ENCODE data around the gene HNRNPF. TPM values are rescaled to one million over a fixed set of nuclear protein-coding genes. Genes with fewer than 3 reads are reported as not detected.
A peak's percentile ranks its signal among the peaks of the same experiment; 100 is the strongest.

HNRNPF gene
- total RNA-seq, 1 donor from 2014 or later: 173 TPM

GRCh38 chr10:43417950-43418768 is 9.2 kb upstream of the HNRNPF start:
- intact Hi-C loops (cut with DNase I): no loop called here
- TF ChIP-seq, protein P1, sequence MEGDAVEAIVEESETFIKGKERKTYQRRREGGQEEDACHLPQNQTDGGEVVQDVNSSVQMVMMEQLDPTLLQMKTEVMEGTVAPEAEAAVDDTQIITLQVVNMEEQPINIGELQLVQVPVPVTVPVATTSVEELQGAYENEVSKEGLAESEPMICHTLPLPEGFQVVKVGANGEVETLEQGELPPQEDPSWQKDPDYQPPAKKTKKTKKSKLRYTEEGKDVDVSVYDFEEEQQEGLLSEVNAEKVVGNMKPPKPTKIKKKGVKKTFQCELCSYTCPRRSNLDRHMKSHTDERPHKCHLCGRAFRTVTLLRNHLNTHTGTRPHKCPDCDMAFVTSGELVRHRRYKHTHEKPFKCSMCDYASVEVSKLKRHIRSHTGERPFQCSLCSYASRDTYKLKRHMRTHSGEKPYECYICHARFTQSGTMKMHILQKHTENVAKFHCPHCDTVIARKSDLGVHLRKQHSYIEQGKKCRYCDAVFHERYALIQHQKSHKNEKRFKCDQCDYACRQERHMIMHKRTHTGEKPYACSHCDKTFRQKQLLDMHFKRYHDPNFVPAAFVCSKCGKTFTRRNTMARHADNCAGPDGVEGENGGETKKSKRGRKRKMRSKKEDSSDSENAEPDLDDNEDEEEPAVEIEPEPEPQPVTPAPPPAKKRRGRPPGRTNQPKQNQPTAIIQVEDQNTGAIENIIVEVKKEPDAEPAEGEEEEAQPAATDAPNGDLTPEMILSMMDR (IDR thresholded peaks at IDR 0.05): no peak
- DNase-seq (no peak), ATAC-seq (peak in 1 of 2 donors; percentile 5)
- Histone ChIP-seq H3K27me3 (ENCODE audit: low read depth) (no peaks in the 10 kb centered on the region), H3K36me3 (no peaks in the 10 kb centered on the region), H3K4me1 (peaks cover 17% of the 10 kb centered on the region), H3K4me3 (no peak overlapping the region), H3K27ac (peak overlapping the region; percentile 53), H3K9me3 (no peaks in the 10 kb centered on the region)

DNA sequence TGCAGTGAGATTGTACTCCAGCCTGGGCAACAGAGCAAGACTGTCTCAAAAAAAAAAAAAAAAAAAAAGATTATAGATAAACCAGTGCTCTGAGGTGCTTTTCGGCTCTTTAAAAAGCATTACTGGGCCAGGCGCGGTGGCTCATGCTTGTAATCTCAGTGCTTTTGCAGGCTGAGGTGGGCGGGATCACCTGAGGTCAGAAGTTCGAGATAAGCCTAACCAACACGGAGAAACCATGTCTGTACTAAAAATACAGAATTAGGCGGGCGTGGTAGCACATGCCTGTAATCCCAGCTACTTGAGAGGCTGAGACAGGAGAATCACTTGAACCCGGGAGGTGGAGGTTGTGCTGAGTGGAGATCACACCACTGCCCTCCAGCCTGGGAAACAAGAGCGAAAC is 6.6 kb upstream of the HNRNPF start:
- intact Hi-C loops (cut with DNase I): no loop called here
- Histone ChIP-seq H3K27me3 (ENCODE audit: low read depth) (no peaks in the 10 kb centered on the region), H3K4me3 (no peak overlapping the region), H3K27ac (no peak overlapping the region), H3K36me3 (no peaks in the 10 kb centered on the region), H3K4me1 (peaks cover 9% of the 10 kb centered on the region), H3K9me3 (no peaks in the 10 kb centered on the region)
- TF ChIP-seq, protein P1 (IDR thresholded peaks at IDR 0.05): no peak
- ATAC-seq (no peak), DNase-seq (no peak)

GRCh38 chr10:43411536-43411935 is 2.5 kb upstream of the HNRNPF start:
- intact Hi-C loops (cut with DNase I): no loop called here
- no peak for ATAC-seq

GRCh38 chr10:43410345-43410744 is 1.4 kb upstream of the HNRNPF start:
- DNase-seq (no peak), ATAC-seq (no peak)
- Histone ChIP-seq H3K36me3 (no peaks in the 10 kb centered on the region), H3K27ac (peak overlapping the region; percentile 98), H3K27me3 (ENCODE audit: low read depth) (no peaks in the 10 kb centered on the region), H3K4me1 (peaks cover 23% of the 10 kb centered on the region), H3K9me3 (no peaks in the 10 kb centered on the region), H3K4me3 (peak overlapping the region; percentile 79)
- TF ChIP-seq, protein P1 (IDR thresholded peaks at IDR 0.05): no peak
- intact Hi-C loops (cut with DNase I): no loop called here

More at GRCh38 chr10:43411536-43411935, 2.5 kb upstream of the HNRNPF start:
- H3K27ac ChIP-seq: no peak overlapping the region
- TF ChIP-seq, protein P1 (IDR thresholded peaks at IDR 0.05): no peak
- H3K4me3 ChIP-seq: no peak overlapping the region
- H3K27me3 ChIP-seq (ENCODE audit: low read depth): no peaks in the 10 kb centered on the region
- peaks cover 11% of the 10 kb centered on the region for H3K4me1 ChIP-seq
- DNase-seq: no peak
- no peaks in the 10 kb centered on the region for H3K36me3 ChIP-seq
- H3K9me3 ChIP-seq: no peaks in the 10 kb centered on the region

DNA sequence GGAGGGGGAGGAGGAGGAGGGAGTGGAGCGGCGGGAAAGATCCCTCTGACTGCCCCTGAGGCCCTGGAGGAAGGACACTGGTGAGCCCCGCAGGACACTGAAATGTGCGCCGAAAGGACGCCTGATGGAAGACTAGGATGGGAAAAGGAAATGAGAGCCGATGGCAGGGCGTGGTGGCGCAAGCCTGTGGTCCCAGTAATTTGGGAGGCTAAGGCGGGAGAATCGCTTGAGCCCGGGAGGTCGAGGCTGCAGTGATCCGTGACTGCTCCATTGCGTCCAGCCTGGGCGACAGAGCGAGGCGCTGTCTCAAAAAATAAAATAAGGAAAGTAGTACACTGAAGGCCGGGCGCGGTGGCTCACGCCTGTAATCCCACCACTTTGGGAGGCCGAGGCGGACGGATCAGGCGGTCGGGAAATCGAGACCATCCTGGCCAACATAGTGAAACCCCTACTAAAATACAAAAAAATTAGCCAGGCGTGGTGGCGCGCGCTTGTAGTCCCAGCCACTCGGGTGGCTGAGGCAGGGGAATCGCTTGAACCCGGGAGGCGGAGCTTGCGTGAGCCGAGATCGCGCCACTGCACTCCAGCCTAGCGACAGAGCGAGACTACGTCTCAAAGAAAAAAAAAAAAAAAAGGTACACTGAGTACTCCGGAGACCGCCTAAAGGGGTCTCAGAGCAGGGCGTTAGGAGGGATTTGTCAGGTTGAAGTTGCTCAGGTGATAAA is 561 bp upstream of the HNRNPF start:
- peak overlapping the region; percentile 98 for H3K27ac ChIP-seq
- H3K27me3 ChIP-seq (ENCODE audit: low read depth): no peaks in the 10 kb centered on the region
- intact Hi-C loops (cut with DNase I): no loop called here
- peak; percentile 82 for DNase-seq
- H3K36me3 ChIP-seq: no peaks in the 10 kb centered on the region
- TF ChIP-seq, protein P1 (IDR thresholded peaks at IDR 0.05): no peak
- peak; percentile 7 to 12 for ATAC-seq
- peaks cover 30% of the 10 kb centered on the region for H3K4me1 ChIP-seq
- H3K9me3 ChIP-seq: no peaks in the 10 kb centered on the region
- H3K4me3 ChIP-seq: peak overlapping the region; percentile 79
